Measurements from ENCODE around the gene MEA1.

The MEA1 gene

DNA sequence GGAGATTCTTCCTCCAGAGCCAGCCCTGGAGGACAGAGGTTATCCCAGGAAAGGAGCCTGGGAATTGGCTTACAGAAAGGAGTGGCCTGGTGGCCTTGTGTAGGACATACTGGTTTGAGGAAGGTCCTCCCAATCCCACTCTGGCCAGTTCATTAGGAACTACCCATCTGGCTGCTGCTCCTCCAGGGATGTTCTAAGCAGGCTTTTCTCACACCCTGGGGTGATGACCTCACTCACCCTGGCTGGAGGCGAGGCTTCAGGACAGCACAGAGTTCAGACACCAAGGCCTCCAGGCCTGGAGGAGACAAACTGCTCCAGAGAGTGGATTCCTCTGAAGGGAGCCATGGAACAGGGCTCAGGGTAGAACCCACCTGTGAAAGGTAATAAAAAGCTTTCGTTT is 44.3 kb downstream of the MEA1 start:
- DNase-seq = no peak

DNA sequence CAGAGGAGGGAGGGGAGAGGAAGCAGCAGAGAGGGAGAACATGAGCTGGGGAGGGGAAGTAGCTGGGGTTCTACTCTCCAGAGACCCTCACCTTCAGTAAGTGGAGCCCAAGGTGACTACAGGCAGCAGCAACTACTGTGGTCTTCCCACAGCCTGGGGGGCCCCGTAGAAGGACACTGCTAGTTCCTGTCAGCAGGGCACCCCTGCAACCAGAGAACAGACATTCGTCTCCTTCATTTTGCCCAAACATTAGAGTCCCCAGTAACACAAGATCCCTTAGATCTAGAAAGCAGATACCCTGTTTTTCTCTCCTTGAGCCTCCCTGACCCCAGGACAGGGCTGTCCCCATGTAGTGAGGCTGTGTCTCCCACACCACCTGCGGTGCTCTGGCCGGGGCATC is 45.0 kb downstream of the MEA1 start:
- no peak for DNase-seq

DNA sequence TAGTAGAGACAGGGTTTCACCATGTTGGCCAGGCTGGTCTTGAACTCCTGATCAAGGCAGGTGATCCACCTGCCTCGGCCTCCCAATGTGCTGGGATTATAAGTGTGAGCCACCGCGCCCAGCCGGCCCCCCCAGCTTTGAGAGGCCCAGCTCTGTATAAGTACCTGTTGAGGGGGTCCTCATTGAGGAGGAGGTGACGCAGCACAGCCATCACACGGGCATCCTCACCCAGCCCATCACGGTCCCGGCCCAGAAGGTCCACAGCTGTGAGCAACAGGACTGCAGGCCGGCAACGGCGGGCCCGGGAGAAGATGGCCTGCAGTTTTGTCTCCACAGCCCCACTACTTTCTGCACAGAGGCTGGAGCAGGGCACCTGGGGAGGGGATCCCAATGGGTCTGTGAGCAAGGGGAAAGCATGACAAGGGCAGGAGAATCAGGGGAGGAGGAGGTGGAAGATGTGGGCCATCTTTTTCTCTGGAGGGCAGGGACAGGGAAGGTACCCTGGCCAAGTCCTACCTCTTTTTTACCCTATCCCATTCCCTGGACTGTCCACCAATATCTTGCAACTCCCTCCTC is 45.5 kb downstream of the MEA1 start:
- DNase-seq = no peak

DNA sequence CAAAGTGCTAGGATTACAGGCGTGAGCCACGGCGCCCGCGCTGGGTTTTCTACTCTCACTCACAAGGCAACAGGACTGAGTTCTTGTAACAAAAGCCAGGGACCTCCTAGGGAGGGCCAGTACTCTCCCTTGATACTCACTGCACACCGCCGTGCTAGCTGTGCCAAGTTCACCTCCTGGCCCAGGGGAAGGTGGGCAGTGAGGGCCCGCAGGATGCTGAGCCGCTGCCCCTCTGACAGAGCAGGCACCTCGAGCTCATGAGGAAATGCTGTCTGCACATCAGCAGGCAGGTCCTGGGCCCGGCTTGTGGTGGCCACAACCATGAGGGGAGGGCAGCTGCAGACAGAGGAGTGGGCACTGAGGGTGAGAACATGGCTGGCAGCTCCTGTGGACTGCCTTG is 46.5 kb downstream of the MEA1 start:
- DNase-seq = no peak

DNA sequence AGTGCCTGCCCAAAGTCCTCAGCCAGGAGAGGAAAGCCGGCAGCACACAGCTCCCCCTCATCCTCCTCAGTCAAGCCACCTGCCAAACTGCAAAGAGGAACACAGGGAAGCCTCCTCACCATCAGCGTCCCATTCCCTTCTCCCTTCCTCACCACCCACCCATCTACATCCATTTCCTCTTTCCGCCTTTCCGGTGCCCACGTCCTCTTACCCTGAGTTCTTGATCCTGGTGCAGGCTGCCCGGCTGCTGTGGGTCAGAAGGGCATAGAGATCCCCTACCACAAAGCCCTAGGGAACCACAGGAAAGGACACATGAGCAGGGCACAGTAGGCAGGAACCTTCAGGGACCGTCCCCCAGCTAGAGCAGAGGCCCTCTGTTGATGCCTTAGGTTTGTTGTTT is 47.2 kb downstream of the MEA1 start:
- no peak for DNase-seq

DNA sequence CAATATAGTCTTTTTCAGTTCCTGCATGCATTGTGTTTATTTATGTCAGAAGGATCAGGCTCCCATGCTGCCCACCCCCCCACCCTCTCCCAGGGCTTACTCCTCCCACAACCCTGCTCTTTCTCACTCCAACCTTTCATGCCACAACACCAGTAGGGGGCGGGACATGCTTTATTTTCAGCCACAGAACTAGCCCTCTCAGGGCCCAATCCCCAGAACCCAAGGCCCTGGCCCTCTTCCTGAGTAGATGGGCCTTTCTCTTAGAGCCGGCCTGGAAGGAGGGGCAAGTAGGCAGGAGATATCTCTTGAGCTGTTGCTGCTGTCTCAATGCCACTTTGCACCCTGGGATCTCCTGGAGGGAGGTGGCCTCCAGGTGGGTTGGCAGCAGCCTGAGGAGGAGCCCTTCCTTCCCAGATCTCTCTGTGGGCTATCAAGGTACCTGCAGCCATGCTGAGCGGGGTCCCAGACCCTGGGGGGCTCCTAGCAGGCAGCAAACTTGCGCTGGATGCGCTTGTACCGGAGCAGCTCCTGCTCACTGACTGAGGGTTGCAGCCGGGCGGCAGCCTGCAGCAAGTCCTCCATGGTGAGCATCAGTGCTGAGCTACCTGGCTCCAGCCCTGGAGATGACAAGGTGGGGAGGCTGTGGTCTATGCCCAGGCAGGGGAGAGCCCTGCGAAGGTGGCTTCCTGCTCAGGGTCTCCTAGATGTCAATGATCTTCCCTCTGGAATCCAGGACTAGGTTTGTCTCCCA is 49.7 kb downstream of the MEA1 start:
- no peak for DNase-seq

DNA sequence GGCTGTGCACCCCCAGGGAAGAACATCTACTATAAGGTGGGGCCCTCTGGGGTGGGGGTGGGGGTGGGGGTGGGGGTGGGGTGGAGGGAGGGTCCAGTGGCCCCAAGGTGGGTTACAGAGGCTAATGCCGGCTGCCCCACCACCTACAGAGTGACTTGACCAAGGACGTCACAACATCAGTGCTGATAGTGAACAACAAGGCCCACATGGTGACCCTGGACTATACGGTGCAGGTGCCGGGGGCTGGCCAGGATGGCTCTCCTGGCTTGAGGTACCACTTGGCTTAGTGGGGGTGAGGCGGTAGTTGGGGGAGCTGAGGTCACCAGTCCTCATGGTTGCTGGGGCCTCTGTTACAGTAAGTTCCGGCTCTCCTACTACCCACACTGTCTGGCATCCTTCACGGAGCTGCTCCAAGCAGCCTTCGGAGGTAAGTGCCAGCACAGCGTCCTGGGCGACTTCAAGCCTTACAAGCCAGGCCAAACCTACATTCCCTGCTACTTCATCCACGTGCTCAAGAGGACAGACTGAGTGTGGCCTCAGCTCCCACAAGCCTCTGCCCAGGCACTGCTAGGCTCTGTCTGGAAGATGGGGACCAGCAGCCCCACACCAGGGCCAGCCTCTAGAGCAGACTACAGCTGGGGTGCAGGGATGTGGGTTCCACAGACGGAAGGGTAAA is 50.4 kb downstream of the MEA1 start:
- no peak for DNase-seq

DNA sequence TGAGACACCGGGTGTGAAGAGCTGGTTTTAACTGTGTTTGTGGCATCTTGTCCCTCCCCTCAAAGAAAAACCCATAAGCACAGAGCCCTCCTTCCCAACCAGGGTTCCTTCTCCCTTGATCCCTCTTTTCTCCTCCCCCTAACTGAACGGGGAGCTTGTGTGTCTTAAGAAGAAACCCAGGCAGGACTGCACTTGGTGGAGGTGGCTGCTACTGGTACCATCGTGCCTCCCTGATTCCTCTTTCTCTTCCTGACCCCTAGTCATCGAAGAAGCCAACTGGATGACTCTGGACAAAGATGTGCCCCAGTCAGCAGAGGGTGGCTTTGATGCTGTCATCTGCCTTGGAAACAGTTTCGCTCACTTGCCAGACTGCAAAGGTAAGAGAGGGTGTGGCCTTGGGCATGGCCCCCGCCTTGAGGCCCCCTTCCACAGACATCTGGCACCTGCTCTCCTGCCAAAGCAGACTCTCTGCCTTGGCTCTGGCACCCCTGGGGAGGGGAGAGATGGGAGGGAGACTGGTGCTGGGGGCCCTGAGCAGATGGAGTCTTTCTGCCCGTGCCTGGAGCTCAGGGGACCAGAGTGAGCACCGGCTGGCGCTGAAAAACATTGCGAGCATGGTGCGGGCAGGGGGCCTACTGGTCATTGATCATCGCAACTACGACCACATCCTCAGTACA is 51.1 kb downstream of the MEA1 start:
- no peak for DNase-seq

DNA sequence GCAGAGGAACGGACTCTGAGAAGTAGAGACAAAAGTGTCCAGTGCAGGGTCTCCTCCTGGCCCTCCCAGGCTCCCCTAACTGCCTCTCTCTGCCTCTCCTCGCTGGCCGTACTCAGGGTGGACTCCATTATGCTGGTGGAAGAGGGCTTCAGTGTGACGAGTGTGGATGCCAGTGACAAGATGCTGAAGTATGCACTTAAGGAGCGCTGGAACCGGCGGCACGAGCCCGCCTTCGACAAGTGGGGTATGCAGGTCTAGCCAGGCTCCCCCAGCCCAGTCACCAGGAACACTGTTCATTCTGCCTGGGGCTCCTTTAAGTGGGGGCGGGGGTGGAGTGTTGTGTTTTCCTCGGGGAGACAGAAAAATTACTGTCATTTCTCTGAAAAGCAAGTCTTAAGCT is 51.6 kb downstream of the MEA1 start:
- no peak for DNase-seq

All from right hindlimb (tissue), 1 donor.